ENCODE data around the gene PASK.

Gene PASK

DNA sequence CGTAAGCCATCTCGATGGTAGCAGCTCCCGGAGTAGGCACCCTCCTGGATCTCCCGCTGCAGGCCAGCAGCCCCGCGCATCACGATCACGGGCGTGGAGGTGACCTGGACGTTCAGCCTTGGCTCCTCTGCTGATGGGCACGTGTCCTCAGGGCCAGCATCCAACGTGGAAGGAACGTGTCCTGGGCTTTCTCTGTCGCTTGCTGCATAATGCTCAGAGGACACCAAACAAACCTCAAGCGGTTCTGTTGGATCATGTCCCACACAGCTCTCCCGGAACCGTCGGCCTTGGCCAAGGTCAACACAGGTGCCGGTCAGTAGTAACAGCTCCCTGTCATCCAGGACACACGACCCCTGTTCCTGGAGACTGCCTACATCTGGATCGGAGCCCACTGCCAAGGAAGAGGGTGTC lies 23.1 kb downstream of the PASK start:
- DNase-seq (ENCODE audit: low read depth) = no peak

DNA sequence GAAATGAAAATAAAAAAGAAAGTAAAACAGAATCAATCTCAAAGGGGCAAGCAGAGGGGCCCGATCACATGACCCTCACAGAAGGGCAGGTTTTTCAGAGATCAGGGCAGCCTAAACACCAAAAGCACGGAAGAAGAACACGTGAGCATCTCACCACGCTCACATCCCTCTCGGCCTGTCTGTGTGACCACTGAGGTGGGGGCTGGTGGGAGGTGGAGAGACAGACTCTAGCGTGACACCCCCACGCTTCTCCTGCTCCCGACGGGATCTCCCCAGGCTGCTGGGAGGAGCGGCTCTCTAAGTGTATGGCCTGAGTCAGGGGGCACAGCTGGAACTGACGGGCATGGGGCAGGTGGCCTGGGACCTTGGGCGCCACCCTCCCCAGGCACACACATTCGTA lies 23.6 kb downstream of the PASK start:
- DNase-seq (ENCODE audit: low read depth) = no peak

DNA sequence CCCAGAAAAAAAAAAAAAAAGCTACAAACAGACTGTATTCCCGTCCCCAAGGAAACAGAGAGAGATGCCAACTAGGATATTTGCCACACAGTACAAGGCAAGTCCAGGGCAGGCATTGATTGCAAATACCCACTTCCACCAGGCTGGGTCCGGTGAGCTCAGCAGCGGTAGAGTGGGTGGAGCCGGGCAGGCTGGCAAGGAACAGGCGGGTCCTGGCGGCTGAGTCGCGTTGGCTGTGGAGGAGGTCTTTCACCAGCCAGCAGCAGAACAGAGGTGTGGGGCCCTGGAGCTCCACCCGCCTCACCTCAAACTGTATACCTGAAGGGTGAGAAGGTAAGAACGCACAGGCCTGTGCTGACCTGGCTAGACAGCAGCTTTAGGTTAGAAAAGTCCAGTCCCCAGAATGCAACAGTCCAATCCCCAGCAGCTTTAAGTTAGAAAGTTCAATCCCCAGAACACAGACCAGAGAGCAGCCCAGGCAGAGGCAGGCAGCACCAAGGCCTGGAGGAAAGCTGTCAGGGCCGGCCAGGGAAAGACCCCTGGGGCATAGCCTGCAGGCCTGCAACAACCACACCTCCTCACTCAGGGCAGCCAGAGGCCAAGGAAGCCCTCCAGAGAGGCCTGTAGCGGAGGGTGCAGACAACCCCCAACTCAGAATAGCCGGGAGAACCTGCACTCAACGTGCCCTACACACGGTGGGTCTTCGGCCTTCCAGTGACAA lies 25.3 kb downstream of the PASK start:
- no peak for DNase-seq (ENCODE audit: low read depth)

DNA sequence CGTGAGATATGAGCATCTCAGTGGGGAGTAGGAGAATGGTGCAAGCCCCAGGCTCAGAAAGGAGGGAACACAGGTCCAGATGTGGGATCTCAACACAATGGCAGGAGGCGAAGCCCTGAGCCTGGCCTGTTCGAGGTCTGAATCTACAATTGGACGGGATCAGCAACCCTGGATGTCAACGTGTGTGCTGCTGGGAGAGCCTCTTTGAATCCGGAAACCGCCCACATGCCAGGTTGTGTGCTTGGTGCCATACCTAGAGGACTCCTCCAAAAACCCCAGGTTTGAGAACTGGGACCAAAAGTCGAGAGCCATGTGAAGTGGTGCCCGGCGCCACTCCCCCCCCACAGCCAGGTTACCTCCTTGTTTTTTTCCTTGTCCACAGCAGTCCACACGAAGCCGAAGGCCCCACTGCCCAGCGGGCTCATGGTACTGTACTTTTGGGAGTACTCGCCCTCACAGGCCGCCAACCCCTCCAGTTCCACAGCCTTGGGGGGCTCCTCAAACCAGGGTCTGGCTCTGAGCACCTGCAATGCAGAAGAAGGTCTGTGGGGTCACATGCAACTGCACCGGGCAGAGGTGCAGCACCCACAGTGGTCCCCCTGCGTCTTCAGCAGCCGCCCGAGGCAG lies 26.8 kb downstream of the PASK start:
- DNase-seq (ENCODE audit: low read depth) = no peak

DNA sequence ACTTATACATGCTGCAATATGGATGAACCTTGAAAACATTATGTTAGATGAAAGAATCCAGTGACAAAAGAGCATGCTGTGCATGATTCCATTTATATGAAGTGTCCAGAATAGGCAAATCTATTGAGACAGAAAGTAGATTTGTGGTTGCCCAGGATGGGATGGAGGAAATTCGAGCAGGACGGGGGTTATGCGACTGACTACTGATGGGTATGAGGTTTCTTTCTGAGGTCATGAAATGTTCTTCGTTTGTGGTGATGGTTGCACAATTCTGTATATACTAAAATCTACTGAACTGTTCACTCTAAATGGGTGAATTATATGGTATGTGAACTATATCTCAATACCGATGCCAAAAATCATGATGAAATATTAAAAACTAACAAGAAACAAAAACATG lies 28.3 kb downstream of the PASK start:
- peak; percentile 4 for DNase-seq (ENCODE audit: low read depth)

DNA sequence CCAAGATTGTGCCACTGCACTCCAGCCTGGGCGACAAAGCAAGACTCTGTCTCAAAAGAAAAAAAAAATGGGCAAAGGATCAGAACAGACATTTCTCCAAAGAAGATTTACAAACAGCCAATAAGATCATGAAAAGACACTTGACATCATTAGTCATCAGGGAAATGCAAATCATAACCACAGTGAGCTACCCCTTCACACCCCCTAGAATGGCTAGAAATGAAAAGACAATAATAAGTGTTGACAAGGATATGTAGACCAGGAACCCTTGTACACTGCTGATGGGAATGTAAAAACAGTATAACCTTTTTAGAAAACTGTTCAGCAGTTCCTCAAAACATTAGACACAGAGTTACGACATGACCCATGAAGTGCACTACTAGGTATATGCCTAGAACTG lies 28.8 kb downstream of the PASK start:
- DNase-seq (ENCODE audit: low read depth) = no peak

DNA sequence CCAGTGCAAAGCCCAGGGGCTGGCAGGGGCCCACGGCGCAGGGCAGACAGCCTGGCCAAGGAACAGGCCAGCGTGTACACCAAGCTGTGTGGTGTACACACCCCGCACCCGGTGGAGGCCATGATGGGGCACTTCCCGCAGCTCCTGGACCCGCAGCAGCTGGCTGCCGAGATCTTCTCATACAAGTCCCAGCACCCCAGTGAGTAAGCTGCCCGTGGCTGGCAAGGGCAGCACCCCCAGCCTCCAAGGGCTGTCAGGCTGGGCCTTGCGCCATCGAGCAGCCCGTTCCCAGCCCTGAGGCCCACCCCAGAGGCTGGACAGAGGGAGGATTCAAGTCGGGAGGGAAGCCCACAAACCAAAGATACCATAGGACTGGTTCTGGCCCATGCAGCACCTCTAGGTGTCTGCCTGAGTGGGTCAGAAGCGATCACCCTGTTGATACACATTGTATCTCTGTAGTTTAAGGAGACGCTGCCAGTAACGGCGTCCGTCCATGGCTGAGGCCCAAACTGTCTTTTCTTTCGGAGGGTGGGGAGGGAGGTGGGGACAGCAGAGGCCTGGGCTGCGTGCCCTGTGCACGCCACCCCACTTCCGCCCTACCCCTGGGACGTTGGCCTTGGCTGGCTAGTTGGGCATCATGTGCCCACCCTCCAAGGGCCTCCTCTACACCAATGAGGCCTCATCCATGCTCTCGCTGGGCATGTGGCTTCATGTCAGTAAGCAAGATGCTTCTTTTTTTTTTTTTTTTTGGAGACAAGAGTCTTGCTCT lies 30.4 kb downstream of the PASK start:
- no peak for DNase-seq (ENCODE audit: low read depth)

DNA sequence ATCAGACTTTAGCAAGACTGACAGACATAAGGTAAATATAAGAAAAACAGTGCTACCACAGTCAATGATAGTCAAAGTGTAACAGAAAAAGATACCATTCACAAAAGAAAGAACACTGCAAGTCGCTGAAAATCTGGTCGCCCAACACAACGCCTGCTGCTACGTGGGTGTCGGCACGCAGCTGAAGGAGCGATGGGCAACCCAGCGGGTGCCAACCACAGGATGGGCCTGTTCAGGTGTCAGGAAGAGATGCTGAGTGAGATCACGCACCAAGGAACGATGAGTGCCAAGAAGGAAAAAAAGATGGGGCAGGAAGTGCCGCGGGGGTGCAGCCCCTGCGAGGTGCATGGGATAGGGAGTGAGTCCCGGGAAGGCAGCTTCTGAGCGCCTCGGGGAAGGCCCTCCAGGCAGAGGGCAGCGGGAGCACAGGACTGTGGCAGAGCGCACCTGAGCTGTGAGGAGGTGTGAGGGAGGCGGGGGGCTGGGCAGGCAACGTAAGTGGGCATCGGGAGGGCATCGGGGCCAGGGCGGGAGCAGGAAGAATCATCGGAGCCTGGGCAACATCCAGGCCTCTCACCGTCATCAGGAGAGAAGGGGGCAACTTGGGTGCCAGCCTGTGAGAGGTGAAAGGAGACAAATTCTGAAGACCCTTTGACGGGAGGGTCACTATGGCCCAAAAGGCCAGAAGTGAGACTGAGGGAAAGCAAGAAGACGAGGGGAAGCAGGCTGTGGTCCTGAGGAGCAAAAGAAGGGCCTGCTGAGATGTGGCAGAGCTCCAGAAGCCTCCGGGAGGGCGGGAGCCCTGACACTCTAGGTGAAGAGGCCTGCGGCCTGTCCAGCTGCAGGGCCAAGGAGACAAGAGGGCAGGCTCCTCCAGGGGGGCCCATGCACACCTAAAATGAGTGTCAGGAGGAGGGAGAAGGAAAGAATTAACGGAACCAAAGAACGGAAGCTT lies 32.4 kb downstream of the PASK start:
- DNase-seq (ENCODE audit: low read depth) = no peak

DNA sequence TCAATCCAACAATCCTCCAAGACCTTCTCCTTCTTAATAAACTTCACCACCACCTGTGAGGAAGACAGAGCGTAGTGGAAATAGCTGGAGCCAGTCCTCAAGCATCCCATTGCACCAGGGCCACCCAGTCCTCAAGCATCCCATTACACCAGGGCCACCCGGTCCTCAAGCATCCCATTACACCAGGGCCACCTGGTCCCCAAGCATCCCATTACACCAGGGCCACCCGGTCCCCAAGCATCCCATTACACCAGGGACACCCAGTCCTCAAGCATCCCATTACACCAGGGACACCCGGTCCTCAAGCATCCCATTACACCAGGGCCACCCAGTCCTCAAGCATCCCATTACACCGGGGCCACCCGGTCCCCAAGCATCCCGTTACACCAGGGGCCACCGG lies 33.9 kb downstream of the PASK start:
- no peak for DNase-seq (ENCODE audit: low read depth)

DNA sequence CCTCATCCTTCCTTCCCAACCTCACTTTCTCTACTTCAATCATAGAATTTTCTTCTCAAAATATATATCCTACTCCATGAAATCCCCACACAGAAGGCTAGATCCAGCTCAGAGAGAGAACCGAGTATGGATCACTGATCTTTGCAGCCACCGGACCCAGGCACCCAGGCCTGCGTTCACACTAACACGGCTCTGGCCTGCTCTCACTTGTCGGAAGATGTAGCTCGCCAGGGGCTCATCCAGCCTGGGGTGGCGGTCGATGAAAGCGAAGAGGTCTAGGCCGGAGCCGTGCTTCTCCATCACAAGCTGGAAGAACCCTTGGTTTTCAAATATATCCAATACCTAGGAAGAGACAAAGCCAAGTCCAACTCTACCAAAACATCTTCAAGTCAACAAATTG lies 34.4 kb downstream of the PASK start:
- no peak for DNase-seq (ENCODE audit: low read depth)

DNA sequence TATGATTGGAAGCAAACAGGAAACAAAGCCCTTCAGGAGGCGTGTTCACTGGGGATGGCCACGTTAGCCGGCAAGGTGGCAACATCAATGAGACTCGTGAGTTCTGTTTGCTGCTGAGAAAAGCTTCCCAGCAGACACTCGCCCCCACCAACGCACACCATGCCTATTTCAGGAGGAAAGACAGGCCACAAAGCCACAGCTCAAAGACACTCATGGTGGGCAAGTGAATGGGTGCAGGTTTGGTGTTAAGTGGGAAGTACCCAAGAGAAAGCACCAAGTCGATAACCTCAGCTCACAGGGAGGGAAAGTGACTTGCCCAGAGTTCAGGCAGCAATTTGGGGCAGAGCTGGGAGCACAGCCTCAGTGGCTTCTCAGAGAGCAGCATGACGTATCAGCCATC lies 36.7 kb downstream of the PASK start:
- no peak for DNase-seq (ENCODE audit: low read depth)

DNA sequence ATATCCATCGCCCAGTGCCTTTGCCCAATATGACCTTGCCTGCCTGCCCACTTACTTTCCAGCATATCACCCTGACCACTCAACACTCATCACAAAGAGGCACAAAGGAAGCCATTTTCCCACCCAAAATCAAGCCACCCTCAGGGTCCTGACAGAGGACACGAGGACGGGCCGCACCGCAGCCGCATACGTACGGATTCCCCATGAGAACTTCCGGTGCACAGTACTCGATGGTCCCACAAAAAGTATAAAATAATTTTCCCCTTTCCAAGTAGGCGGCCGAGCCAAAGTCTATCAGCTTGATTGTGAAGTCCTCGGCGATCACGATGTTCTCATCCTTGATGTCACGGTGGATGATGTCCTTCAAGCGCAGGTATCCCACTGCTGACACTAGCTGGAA lies 37.2 kb downstream of the PASK start:
- no peak for DNase-seq (ENCODE audit: low read depth)

DNA sequence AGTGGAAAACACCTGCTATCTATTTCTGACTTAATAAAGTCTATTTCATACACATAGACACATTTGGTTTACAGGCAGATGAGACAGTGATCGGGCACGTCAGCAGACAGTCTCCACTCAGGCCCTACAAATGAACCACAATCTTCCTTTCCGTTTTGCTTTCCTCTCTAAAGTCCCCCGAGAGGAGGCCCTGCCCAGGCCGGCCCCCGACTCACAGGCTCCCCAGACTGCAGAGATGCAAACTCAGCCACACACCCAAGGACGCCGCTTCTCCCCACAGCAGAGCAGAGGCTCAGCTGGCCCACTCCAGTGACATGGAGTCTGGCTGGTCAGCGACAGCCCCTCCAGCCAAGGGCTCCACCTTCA lies 37.8 kb downstream of the PASK start:
- no peak for DNase-seq (ENCODE audit: low read depth)

DNA sequence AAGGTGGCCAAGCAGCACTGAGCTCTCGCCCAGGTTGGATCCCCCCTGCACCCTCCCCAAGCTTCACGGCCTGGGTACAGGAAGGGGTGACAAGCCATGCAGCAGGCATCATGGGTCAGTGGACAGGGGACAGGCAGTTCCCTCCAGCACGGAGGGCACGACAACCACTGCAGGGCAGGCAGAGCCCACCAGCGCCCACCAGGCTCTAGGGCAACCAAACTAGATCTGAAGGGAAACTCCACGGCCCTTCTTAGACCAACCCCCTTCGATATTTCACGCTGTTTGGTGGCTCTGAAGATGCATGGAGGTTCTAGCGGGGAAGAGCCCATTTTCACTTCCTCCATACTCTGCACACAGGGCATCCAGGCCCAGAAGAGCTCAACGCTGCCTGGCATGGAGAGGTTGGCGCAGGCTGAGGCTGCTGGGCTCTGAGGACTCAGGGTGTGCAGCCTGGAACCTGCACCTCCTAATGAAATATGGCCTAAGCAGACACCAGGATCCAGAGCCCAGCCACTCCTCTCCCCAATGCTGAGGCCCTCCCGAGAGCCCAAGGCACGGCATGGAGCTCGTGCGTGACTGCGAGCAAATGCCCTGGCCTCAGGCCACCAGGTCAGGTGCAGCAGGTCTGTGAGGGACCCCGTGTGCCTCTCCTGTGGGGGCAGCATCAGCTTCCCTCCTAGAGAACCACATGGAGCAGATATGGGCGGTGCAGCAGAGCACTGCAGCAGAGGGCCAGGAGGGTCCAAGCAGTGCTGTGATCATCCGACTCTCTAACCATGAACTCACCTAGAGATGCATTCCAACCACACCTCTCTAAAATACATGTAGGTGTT lies 38.4 kb downstream of the PASK start:
- no peak for DNase-seq (ENCODE audit: low read depth)

DNA sequence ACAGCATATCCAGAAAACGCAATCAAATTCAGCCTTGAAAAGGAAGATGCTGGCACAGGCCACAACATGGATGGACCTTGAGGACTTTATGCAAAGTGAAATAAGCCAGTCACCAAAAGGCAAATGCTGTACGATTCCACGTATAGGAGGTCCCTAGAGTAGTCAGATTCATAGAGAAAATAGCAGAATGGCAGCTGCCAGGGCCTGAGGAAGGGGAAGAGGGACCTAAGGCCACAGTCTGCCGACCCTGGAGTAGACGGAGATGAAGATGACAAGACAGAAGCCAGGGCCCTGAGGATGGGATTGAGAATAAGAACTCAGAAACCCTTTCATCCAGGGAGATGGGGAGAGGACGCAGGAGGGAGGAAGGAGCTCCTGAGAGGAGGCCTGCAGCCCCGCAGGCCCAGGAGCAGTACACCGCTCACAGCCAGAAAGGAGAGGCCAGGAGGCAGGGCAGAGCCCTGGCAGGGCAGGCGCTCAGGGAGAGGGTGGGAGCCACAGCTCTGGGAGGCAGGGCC lies 39.1 kb downstream of the PASK start:
- no peak for DNase-seq (ENCODE audit: low read depth)

DNA sequence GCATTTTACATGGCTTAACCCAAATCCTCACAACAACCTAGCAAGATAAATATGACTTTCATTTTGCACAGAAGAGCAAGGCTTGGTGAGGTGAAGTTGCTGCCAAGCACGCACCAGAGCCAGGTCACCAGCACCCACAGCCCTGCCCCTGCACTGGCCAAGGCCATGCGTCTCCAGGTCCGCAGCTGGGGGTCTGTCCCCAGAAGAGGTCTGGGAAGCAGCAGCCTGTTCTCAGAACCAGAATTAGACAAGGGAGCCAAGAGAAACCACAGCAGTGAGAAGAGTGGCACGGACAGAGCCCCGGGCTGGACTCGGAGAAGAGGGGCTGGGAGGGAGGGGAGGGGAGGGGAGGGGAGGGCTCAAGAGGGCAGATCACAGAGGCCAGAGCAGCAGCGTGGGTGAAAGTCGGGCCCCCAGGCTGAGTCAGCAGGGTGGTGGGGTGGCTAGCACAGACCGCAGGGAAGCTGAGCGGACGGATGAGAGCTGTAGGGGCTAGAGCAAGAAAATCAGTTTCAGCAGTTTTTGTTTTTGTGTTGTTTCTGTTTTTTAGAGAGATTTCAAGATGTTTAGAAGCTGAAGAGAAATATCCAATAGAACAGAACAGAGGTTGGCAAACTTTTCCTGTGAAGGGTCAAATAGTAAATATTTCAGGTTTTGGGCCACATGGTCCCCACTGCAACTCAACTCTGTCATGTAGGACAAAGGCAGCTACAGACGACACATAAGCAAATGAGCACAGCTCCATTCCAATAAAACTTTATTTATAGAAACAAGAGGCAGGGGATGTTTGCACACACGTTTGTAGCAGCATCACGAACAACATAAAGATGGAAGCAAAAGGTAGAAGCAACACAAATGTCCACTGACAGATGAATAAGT lies 39.8 kb downstream of the PASK start:
- DNase-seq (ENCODE audit: low read depth) = no peak

DNA sequence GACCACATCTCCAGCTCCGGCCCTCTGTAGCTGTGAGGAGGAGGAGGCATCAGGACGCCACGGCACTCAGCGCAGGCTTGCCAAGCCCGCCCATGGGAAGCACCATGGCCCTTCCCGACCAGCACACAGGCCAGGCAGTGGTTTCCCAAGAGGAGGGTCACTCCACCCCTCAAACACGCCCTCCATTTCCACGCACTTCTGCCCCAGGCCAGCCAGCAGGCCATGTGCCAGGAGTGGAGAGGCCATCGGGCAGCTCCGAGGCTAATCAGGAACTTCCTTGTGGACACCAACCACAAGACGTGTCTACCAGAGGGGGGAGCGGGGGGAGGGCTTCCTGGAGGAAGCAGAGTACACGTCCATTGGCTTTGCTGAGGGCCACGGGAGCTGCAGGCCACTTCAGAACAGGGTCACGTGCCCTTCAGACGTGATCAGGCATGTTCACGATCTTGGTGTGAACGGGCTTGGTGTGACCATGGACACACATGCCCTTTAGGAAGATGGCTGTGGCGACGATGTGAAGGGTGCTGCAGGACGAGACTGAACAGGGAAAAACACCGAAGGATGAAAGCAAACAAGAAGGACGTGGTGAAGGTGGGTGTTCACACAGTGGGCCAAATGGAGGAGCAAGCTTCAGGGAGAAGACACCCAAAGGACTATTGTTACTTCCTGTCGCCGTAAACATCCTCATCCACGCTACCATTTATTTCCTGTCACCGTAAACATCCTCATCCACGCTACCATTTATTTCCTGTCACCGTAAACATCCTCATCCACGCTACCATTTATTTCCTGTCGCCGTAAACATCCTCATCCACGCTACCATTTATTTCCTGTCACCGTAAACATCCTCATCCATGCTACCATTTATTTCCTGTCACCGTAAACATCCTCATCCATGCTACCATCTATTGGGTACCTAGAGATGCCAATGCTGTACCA lies 40.7 kb downstream of the PASK start:
- no peak for DNase-seq (ENCODE audit: low read depth)

DNA sequence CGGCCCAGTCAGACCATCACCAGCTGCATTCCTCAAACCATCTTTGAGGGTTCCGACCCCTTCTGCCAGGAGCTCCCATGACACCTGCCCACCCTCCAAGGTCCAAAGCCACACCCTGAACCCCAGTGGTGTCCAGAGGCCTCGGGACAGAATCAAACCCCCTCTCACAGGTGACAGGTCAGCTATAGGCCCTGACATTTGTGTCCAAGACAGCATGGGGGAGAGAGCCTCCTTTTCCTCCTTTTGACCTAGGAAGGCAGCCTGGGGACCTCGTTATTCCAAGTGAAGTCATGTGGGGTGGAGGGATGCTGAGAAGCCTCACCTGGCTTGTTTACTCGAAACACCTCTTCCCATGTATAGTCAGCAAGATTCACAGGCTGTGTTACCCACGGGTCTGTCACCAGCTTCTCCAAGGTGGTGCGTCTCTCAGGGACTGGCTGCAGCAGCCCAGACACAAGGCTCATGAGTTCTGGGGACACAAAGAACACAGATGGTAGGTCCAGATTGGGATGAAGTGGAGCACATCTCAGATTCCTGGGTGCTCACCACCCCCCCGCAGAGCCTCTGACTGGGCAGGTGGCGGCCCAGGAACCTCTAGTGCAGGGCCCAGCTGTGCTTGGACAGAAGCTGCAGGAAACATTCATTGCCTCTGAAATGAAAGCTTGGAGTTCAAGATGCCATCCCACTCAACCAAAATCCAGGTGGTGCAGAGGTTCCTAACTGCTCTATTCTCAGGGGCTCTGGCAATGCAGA lies 42.1 kb downstream of the PASK start:
- no peak for DNase-seq (ENCODE audit: low read depth)
